Effector memory CD4-positive, alpha-beta T cell (primary cell): ENCODE measurements around the gene FZD7.

ENCODE experiments used
- DNase-seq, 3 donors: peaks; one replicate each; pipeline ENCODE4 v3.0.0-alpha.2; 2020
- H3K27ac ChIP-seq: 2 replicates; pipeline ENCODE4 v1.7.0; 2013; ENCODE audit warnings: mild to moderate bottlenecking, low read length, moderate library complexity; ENCODE audit not compliant: insufficient read depth, poor library complexity, severe bottlenecking
- H3K27me3 ChIP-seq: replicated peaks from 2 replicates; pipeline ENCODE4 v1.7.0; 2013; ENCODE audit warnings: mild to moderate bottlenecking, low read length; ENCODE audit not compliant: insufficient read depth, control insufficient read depth, poor library complexity, severe bottlenecking
- H3K36me3 ChIP-seq: 2 replicates; pipeline ENCODE4 v1.7.0; 2013; ENCODE audit warnings: mild to moderate bottlenecking, low read length, moderate library complexity; ENCODE audit not compliant: control insufficient read depth, insufficient read depth
- H3K4me1 ChIP-seq: 2 replicates; pipeline ENCODE4 v1.7.0; 2013; ENCODE audit warnings: low read length, mild to moderate bottlenecking; ENCODE audit not compliant: control insufficient read depth, insufficient read depth, poor library complexity, severe bottlenecking
- H3K4me3 ChIP-seq: 2 replicates; pipeline ENCODE4 v1.7.0; 2013; ENCODE audit warnings: low read length, low read depth, mild to moderate bottlenecking; ENCODE audit not compliant: insufficient read depth, poor library complexity, severe bottlenecking
- H3K9me3 ChIP-seq: 2 replicates; pipeline ENCODE4 v1.7.0; 2013; ENCODE audit warnings: mild to moderate bottlenecking, low read length, moderate library complexity; ENCODE audit not compliant: control insufficient read depth

FZD7 gene

GRCh38 chr2:202046572-202046971 is 12.9 kb downstream of the FZD7 start:
- H3K4me1 ChIP-seq = no peaks in the 10 kb centered on the region
- H3K27me3 ChIP-seq = no peaks in the 10 kb centered on the region
- no peak for DNase-seq
- no peaks in the 10 kb centered on the region for H3K9me3 ChIP-seq
- no peak overlapping the region for H3K27ac ChIP-seq
- H3K4me3 ChIP-seq = no peak overlapping the region
- no peaks in the 10 kb centered on the region for H3K36me3 ChIP-seq

DNA sequence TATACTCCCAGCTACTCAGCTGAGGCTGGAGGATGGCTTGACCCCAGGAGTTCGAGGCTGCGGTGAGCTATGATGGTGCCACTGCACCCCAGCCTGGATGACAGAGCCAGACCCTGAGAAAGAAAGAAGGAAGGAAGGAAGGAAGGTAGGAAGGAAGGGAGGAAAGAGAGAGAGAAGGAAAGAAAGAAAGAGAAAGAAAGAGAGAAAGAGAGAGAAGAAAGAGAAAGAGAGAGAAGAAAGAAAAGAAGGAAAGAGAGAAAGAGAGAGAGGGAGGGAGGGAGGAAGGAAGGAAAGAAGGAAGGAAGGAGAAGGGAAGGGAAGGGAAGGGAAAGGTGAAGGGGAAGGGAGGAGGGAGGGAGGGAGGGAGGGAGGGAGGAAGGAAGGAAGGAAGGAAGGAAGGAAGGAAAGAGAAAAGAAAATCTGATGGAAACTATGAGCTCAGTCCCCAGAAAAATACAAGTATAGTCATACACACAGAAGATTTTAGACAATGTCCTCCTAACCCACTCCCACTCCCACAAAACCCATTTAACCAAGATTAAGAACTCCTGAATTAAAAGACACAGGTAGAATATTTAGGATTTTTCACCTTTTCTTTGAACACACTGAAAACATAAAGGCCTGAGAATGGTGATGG is 15.6 kb downstream of the FZD7 start:
- Histone ChIP-seq H3K27me3 (peaks cover 2% of the 10 kb centered on the region), H3K27ac (no peak overlapping the region), H3K4me3 (no peak overlapping the region), H3K4me1 (no peaks in the 10 kb centered on the region), H3K9me3 (no peaks in the 10 kb centered on the region), H3K36me3 (no peaks in the 10 kb centered on the region)
- no peak for DNase-seq

- H3K9me3 ChIP-seq = no peaks in the 10 kb centered on the region
- H3K4me3 ChIP-seq = no peak overlapping the region
- no peak for DNase-seq
- peaks cover 2% of the 10 kb centered on the region for H3K27me3 ChIP-seq
- no peaks in the 10 kb centered on the region for H3K36me3 ChIP-seq
- no peak overlapping the region for H3K27ac ChIP-seq
- H3K4me1 ChIP-seq = no peaks in the 10 kb centered on the region
Observed at GRCh38 chr2:202049840-202050239, 16.2 kb downstream of the FZD7 start.

- DNase-seq = no peak
- Histone ChIP-seq H3K27ac (no peak overlapping the region), H3K4me3 (no peak overlapping the region), H3K9me3 (no peaks in the 10 kb centered on the region), H3K36me3 (no peaks in the 10 kb centered on the region), H3K4me1 (no peaks in the 10 kb centered on the region), H3K27me3 (peaks cover 2% of the 10 kb centered on the region)
Observed at GRCh38 chr2:202050652-202051051, 17.0 kb downstream of the FZD7 start.

GRCh38 chr2:202051499-202052161 is 18.0 kb downstream of the FZD7 start:
- peaks cover 2% of the 10 kb centered on the region for H3K27me3 ChIP-seq
- H3K9me3 ChIP-seq = no peaks in the 10 kb centered on the region
- H3K4me3 ChIP-seq = no peak overlapping the region
- no peak for DNase-seq
- H3K36me3 ChIP-seq = no peaks in the 10 kb centered on the region
- H3K27ac ChIP-seq = no peak overlapping the region
- no peaks in the 10 kb centered on the region for H3K4me1 ChIP-seq

GRCh38 chr2:202052235-202052634 is 18.6 kb downstream of the FZD7 start:
- no peak overlapping the region for H3K27ac ChIP-seq
- no peaks in the 10 kb centered on the region for H3K4me1 ChIP-seq
- no peak for DNase-seq
- H3K36me3 ChIP-seq = no peaks in the 10 kb centered on the region
- no peak overlapping the region for H3K4me3 ChIP-seq
- H3K27me3 ChIP-seq = peaks cover 2% of the 10 kb centered on the region
- H3K9me3 ChIP-seq = no peaks in the 10 kb centered on the region

DNA sequence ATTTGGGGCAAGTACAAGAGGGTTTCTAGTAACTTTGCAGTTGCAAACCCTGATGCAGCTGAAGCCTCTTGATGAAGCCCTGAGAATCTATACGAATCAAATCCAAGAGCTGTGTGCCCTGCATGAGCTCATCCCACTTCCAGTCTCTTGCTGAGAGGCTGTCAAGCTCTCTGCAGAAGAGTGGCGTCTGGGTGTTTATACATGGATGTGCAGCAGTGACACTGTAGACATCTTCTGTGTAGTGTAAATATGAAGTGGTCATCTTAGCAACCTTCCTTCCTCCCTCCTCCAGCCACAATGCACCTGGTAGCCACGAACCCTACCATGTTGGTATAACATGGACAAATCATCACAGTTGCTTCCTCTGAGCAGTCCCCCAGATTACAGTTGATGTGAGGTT is 21.0 kb downstream of the FZD7 start:
- DNase-seq = no peak
- Histone ChIP-seq H3K36me3 (no peaks in the 10 kb centered on the region), H3K27ac (no peak overlapping the region), H3K27me3 (peaks cover 2% of the 10 kb centered on the region), H3K4me3 (no peak overlapping the region), H3K4me1 (no peaks in the 10 kb centered on the region), H3K9me3 (no peaks in the 10 kb centered on the region)

- no peaks in the 10 kb centered on the region for H3K4me1 ChIP-seq
- H3K27me3 ChIP-seq = peaks cover 2% of the 10 kb centered on the region
- H3K36me3 ChIP-seq = no peaks in the 10 kb centered on the region
- H3K9me3 ChIP-seq = no peaks in the 10 kb centered on the region
- H3K27ac ChIP-seq = no peak overlapping the region
- no peak overlapping the region for H3K4me3 ChIP-seq
- no peak for DNase-seq
Observed at GRCh38 chr2:202056611-202057010, 23.0 kb downstream of the FZD7 start.

GRCh38 chr2:202060218-202060617 is 26.6 kb downstream of the FZD7 start:
- Histone ChIP-seq H3K27me3 (no peaks in the 10 kb centered on the region), H3K4me1 (no peaks in the 10 kb centered on the region), H3K27ac (no peak overlapping the region), H3K36me3 (no peaks in the 10 kb centered on the region), H3K4me3 (no peak overlapping the region), H3K9me3 (no peaks in the 10 kb centered on the region)
- DNase-seq = no peak

DNA sequence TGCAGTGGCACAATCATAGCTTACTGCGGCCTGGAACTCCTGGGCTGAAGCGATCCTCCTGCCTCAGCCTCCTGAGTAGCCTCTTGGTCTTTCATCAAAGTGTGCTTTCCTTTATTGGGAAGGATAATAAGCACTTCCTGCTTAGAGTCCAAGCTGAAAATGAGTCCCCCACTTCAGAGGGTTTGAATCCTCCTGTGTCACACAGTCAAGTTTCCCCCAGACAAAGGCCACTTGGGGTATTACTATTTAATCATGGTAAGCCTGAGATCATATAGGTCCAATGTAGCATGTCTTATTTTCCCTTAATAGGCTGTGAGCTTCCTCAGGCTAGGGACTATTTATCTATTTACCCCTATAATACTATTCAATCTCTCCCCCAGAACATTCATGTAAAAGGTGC is 28.0 kb downstream of the FZD7 start:
- Histone ChIP-seq H3K27me3 (no peaks in the 10 kb centered on the region), H3K27ac (no peak overlapping the region), H3K4me3 (no peak overlapping the region), H3K9me3 (no peaks in the 10 kb centered on the region), H3K4me1 (no peaks in the 10 kb centered on the region), H3K36me3 (no peaks in the 10 kb centered on the region)
- no peak for DNase-seq
